ENCODE measurements around the gene COL9A3.

The COL9A3 gene

GRCh38 chr20:62884556-62884955 is 67.7 kb downstream of the COL9A3 start:
- DNase-seq, result no peak

GRCh38 chr20:62885046-62885895 is 68.4 kb downstream of the COL9A3 start:
- DNase-seq, result no peak

DNA sequence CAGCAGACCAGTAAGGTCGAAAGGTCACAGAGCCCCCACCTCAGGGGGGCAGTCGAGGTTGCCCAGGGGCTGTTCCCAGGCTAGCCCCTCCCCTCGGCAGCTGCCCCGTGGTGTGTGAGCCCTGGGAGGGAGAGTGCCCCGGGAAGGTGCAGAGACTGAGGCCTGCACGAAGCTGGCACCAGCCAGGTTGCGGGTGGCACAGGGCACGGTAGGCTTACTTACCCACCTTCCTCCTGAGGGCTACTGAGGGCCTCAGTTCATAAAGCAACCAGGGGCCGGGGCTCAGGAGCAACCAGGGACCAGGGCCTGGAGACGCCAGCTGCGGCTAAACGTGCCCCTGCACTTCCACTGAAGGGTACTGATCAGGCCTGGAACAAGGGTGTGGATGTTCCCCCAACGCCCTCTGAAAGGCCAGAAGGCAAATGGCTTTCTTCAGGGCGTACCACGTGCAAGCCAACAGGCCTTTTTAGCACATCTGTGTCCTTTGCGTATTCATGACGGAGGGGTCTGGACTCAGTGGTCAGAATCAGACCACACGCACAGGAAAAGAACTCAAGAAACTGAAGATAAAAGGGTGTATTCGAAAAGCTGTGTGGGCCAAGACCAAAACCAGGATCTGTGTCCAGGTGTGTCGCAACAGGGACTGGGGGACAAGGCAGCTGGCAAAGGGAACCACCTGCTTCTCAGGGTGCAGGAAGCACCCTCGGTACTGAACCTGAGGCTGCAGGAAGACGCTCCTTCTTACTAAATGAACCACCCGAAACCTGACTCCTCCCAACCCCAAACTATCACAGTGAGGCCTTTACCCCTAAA is 69.3 kb downstream of the COL9A3 start:
- no peak for DNase-seq

GRCh38 chr20:62886709-62887058 is 69.8 kb downstream of the COL9A3 start:
- DNase-seq, result no peak

DNA sequence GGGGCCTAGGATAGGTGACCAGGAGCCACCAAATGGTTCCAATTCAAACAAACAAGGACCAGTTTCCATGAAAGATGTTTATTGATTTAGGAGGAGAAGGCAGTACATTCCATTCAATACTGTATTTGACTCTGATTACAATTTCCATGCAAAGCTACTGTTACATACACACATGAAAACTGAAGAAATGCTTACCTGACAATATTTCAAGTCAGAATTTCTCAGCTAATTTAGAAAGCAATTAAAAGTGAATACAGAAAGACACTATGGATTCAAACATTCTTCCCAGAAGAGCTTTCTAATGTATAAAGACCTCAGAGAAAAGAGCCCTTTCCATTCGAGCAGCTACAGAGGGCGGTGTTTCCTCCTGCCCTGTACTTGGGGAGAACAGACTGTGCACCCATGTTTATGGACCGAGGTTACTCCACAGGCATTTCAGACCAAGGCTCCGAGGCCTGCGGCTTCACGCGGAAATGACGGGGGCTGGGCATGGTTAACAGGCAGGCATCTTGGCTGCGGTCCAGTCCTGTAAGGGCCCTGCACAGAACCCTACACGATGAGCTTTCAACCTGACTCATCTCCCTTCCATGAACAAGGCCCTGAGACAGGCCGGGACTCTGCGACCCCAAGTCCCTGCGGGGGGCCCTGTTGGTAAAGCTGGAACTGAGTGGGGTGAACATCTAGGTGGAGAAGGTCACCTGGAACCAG is 70.5 kb downstream of the COL9A3 start:
- no peak for DNase-seq

DNA sequence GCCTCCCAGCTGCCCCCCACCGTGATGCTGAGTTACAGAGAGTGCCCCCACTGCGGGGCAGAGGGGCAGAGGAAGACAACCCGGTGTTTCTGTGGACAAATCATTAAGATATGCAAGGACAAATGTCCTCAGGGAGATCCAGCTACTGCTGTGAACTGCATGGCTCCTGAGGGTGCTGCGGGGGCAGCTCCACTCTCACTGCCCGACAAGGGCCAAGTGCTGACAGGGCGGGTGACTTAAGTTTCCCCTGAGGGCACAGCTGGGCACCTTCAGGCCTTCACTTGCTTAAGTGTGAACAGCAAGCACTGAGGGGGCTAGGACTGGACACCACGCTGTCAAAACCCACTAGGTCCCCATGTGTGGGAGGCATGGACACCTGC is 71.0 kb downstream of the COL9A3 start:
- DNase-seq, result no peak

DNA sequence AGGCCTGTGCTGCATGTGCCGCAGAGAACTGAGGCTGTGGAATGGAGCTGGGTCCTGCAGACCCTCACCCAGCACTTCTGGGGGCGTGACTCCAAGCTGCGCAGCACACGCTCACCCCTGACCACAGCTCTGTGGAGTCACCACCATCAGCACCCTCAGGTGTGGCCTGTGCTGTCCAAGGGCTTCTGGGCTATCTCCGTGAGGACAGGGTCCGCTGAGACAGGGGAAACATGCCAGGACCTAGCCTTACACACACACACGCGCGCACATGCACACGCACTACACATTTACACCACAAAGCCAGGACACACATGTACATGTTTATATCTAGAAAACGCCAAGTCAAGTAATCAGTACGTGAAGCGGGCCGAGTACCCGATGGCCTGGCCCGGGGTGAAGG is 71.6 kb downstream of the COL9A3 start:
- DNase-seq, result no peak

- no peak for DNase-seq
Measured at GRCh38 chr20:62888910-62889309, 72.1 kb downstream of the COL9A3 start.

DNA sequence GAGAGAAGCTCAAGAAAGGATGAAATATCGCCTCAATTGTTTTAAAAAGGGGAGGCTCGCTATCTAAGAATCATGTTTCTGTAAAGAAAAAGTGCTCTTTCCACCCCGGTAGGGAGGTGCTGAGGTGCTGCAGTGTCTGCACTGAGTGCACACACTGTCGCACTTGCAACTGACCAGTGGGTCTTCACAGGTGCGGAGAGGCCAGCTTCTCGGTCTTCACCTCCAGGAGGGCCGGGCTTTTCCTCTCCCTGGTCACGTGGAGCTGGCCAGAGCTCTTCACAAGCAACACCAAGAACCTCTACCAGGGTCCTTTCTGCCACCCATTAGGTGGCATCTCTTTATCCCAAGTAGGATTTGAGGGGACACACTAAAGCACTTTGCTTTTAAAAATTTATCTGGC is 72.6 kb downstream of the COL9A3 start:
- no peak for DNase-seq

GRCh38 chr20:62889871-62890270 is 73.0 kb downstream of the COL9A3 start:
- no peak for DNase-seq

DNA sequence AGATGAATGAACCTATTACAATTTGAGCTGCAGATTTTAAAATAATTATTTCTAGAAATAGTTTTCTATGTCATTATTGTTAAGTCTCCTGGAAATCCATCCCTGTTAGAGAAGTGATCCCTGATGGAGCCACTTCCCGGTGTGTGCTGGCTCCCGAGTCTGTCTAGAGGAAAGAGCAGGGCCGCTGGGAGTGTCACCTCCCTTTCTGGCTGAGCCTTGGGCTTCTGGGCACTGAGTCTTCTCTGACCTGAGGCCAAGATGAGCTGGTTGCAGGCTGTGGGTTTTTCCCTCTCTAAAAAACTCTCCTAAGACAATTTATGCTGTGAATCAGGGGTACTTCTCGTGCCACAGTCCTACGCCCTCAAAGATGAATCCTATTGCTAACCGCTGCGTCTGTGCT is 73.6 kb downstream of the COL9A3 start:
- no peak for DNase-seq
